Loucy (cell line): ENCODE measurements around the gene TLDC2.

Experiments
- H2AFZ ChIP-seq: fragments of 200-600 bp; sonication (generic); 2 replicates; pipeline ENCODE4 v1.6.0; 2016; ENCODE audit warnings: antibody characterized with exemption, mild to moderate bottlenecking, low read length, moderate library complexity
- H3F3A ChIP-seq: fragments of 200-600 bp; 2 replicates; pipeline ENCODE4 v1.6.0; 2016; ENCODE audit warnings: antibody characterized with exemption, low read depth, mild to moderate bottlenecking
- H3K27me3 ChIP-seq: fragments of 200-600 bp; sonication (generic); 2 replicates; pipeline ENCODE4 v1.6.1; 2014; ENCODE audit warnings: low read length, mild to moderate bottlenecking; ENCODE audit not compliant: insufficient read depth, poor library complexity, severe bottlenecking
- H3K36me3 ChIP-seq: fragments of 200-600 bp; sonication (generic); 2 replicates; pipeline ENCODE4 v1.6.1; 2016; ENCODE audit warnings: low read length; ENCODE audit not compliant: insufficient read depth
- H3K4me1 ChIP-seq: fragments of 200-600 bp; sonication (generic); 2 replicates; pipeline ENCODE4 v1.5.1; 2014; ENCODE audit warnings: low read length, mild to moderate bottlenecking; ENCODE audit not compliant: insufficient read depth, poor library complexity, severe bottlenecking
- H3K4me2 ChIP-seq: fragments of 200-600 bp; sonication (generic); 2 replicates; pipeline ENCODE4 v1.6.0; 2014; ENCODE audit warnings: antibody characterized with exemption, low read length, low read depth, mild to moderate bottlenecking; ENCODE audit not compliant: poor library complexity, severe bottlenecking
- H3K4me3 ChIP-seq: fragments of 200-600 bp; sonication (generic); 2 replicates; pipeline ENCODE4 v1.5.1; 2014; ENCODE audit warnings: low read length, mild to moderate bottlenecking, mixed read lengths; ENCODE audit not compliant: poor library complexity, severe bottlenecking
- H3K79me2 ChIP-seq: fragments of 200-600 bp; sonication (generic); 2 replicates; pipeline ENCODE4 v1.6.1; 2014; ENCODE audit warnings: low read length; ENCODE audit not compliant: insufficient read depth
- H3K9ac ChIP-seq: fragments of 200-600 bp; sonication (generic); 2 replicates; pipeline ENCODE4 v1.6.0; 2014; ENCODE audit warnings: mild to moderate bottlenecking, low read depth, low read length, moderate library complexity; ENCODE audit not compliant: poor library complexity, severe bottlenecking
- H3K9me2 ChIP-seq: fragments of 200-600 bp; sonication (generic); replicated peaks from 2 replicates; pipeline ENCODE4 v1.6.1; 2016; ENCODE audit warnings: low read depth, low read length, mixed read lengths
- H3K9me3 ChIP-seq: fragments of 200-600 bp; sonication (generic); 2 replicates; pipeline ENCODE4 v1.6.1; 2014; ENCODE audit warnings: mild to moderate bottlenecking, antibody characterized with exemption, low read length, low read depth; ENCODE audit not compliant: insufficient read depth
- H4K20me1 ChIP-seq: fragments of 200-600 bp; sonication (generic); 2 replicates; pipeline ENCODE4 v1.6.0; 2014; ENCODE audit warnings: antibody characterized with exemption, low read length, mild to moderate bottlenecking; ENCODE audit not compliant: insufficient read depth, poor library complexity, severe bottlenecking
- CTCF ChIP-seq: fragments of 200-600 bp; sonication (generic); conservative IDR thresholded peaks from 2 replicates; pipeline ENCODE4 v1.5.1; 2014; ENCODE audit warnings: mild to moderate bottlenecking, antibody characterized with exemption, low read length
- EZH2phosphoT487 ChIP-seq: fragments of 200-600 bp; IDR thresholded peaks from 2 replicates; pipeline ENCODE4 v1.6.1; 2018; ENCODE audit warnings: antibody characterized with exemption, mild to moderate bottlenecking, moderate library complexity, borderline replicate concordance

The TLDC2 gene

GRCh38 chr20:36852187-36852586, 23.8 kb upstream of the TLDC2 start:
- H3K9ac ChIP-seq, result no peak overlapping the region
- no peaks in the 10 kb centered on the region for H3K36me3 ChIP-seq
- H3K79me2 ChIP-seq, result no peaks in the 10 kb centered on the region; the same call in 1 of the 2 replicates
- no peaks in the 10 kb centered on the region for H3K9me3 ChIP-seq
- H3K4me2 ChIP-seq, result no peak overlapping the region
- H3K27me3 ChIP-seq, result no peaks in the 10 kb centered on the region
- no peak for TF ChIP-seq CTCF
- no peak for TF ChIP-seq EZH2phosphoT487
- H3K4me3 ChIP-seq, result no peak overlapping the region
- no peaks in the 10 kb centered on the region for H4K20me1 ChIP-seq
- H3K4me1 ChIP-seq, result peaks cover 10% of the 10 kb centered on the region
- H2AFZ ChIP-seq, result no peak overlapping the region
- no peaks in the 10 kb centered on the region for H3K9me2 ChIP-seq
- H3F3A ChIP-seq, result no peaks in the 10 kb centered on the region

- Histone ChIP-seq H2AFZ (no peak overlapping the region), H3K9ac (no peak overlapping the region), H3K9me3 (no peaks in the 10 kb centered on the region), H3K4me2 (no peak overlapping the region), H3K27me3 (no peaks in the 10 kb centered on the region), H3K9me2 (no peaks in the 10 kb centered on the region), H3K4me1 (peaks cover 17% of the 10 kb centered on the region), H3K79me2 (peaks cover 7% of the 10 kb centered on the region; the same call in 1 of the 2 replicates), H4K20me1 (peaks cover 5% of the 10 kb centered on the region), H3F3A (no peaks in the 10 kb centered on the region), H3K4me3 (no peak overlapping the region), H3K36me3 (no peaks in the 10 kb centered on the region)
- TF ChIP-seq EZH2phosphoT487, result no peak
- no peak for TF ChIP-seq CTCF
Measured at GRCh38 chr20:36854348-36855240, 21.3 kb upstream of the TLDC2 start.

GRCh38 chr20:36855241-36855657, 20.7 kb upstream of the TLDC2 start:
- peaks cover 7% of the 10 kb centered on the region; the same call in 1 of the 2 replicates for H3K79me2 ChIP-seq
- H3K4me2 ChIP-seq, result no peak overlapping the region

More at GRCh38 chr20:36855241-36855657, 20.7 kb upstream of the TLDC2 start:
- Histone ChIP-seq H3K9me3 (no peaks in the 10 kb centered on the region), H3K9ac (no peak overlapping the region), H2AFZ (no peak overlapping the region), H3K36me3 (no peaks in the 10 kb centered on the region), H3K4me3 (no peak overlapping the region), H4K20me1 (peaks cover 10% of the 10 kb centered on the region), H3F3A (0 out of 2 replicates have a peak, but pooled peaks cover 2% of the 10 kb centered on the region), H3K9me2 (no peaks in the 10 kb centered on the region), H3K27me3 (no peaks in the 10 kb centered on the region), H3K4me1 (peaks cover 22% of the 10 kb centered on the region)
- TF ChIP-seq EZH2phosphoT487 (no peak), CTCF (no peak)
